ENCODE measurements around the gene KRTAP12-2. TPM values are rescaled to one million over a fixed set of nuclear protein-coding genes. Genes with fewer than 3 reads are reported as not detected.

The KRTAP12-2 gene
- total RNA-seq, 2 donors from 2014 or later, result not detected

GRCh38 chr21:44681861-44682579 is 15.3 kb upstream of the KRTAP12-2 start, which contains the start of gene KRTAP12-1:
Gene KRTAP12-1, minus strand, starts transcription at chr21:44682163. Its CDS starts 40 bp downstream, at chr21:44682123.
- Histone ChIP-seq H3K9me3 (ENCODE audit: control insufficient read depth, low read length) (no peaks in the 10 kb centered on the region), H3K36me3 (ENCODE audit: control insufficient read depth, insufficient read depth, low read length) (no peaks in the 10 kb centered on the region), H3K4me3 (ENCODE audit: low read length) (no peak within 1 kb of the TSS), H3K27ac (ENCODE audit: low read depth, low read length) (no peak within 1 kb of the TSS), H3K4me1 (ENCODE audit: control insufficient read depth, insufficient read depth, low read length) (peaks cover 3% of the 10 kb centered on the region), H3K9ac (ENCODE audit: extremely low read depth, low read length, poor library complexity, severe bottlenecking) (no peak within 1 kb of the TSS), H3K27me3 (ENCODE audit: control insufficient read depth, insufficient read depth, low read length, poor library complexity, severe bottlenecking) (no peaks in the 10 kb centered on the region)
- peak within 1 kb of the TSS; percentile 13 for H3K27ac Mint-ChIP-seq
- DNase-seq, result no peak
- H3K27me3 Mint-ChIP-seq (ENCODE audit: insufficient read depth), result peaks cover 33% of the 10 kb centered on the region
- no peaks in the 10 kb centered on the region for H3K9me3 Mint-ChIP-seq
- peaks cover 15% of the 10 kb centered on the region for H3K4me1 Mint-ChIP-seq
- TF ChIP-seq, protein P1, sequence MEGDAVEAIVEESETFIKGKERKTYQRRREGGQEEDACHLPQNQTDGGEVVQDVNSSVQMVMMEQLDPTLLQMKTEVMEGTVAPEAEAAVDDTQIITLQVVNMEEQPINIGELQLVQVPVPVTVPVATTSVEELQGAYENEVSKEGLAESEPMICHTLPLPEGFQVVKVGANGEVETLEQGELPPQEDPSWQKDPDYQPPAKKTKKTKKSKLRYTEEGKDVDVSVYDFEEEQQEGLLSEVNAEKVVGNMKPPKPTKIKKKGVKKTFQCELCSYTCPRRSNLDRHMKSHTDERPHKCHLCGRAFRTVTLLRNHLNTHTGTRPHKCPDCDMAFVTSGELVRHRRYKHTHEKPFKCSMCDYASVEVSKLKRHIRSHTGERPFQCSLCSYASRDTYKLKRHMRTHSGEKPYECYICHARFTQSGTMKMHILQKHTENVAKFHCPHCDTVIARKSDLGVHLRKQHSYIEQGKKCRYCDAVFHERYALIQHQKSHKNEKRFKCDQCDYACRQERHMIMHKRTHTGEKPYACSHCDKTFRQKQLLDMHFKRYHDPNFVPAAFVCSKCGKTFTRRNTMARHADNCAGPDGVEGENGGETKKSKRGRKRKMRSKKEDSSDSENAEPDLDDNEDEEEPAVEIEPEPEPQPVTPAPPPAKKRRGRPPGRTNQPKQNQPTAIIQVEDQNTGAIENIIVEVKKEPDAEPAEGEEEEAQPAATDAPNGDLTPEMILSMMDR (conservative IDR thresholded peaks at IDR 0.05), result no peak
- no peaks in the 10 kb centered on the region for H3K36me3 Mint-ChIP-seq (ENCODE audit: low read depth)
- no peak within 1 kb of the TSS for H3K4me3 Mint-ChIP-seq
- 93 to 96% methylated on average over 23 of the region's 23 CpGs for WGBS, 2 experiments (ENCODE audit: insufficient coverage in 1 of 2, insufficient read length in 1 of 2)

DNA sequence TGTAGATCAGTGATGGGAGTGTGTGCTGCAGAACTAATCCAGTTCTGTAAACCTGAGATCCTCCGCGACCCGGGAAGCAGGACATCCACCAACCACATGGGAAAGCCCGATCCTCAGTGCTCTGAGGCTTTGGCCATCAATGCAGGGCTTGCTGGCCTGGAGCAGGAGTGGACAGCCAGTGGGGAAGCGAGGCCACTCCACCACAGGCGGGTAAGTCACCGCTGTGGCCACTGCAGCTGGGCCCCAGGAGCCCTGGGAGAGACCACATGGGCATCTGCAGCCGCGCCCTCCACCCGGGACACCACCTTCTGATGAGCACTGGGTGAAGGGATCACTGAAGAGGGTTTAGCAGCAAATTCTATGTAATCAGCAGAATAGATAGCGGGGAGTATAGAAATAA is 14.4 kb upstream of the KRTAP12-2 start:
- Histone ChIP-seq H3K4me1 (ENCODE audit: control insufficient read depth, insufficient read depth, low read length) (no peaks in the 10 kb centered on the region), H3K27ac (ENCODE audit: low read depth, low read length) (no peak overlapping the region), H3K36me3 (ENCODE audit: control insufficient read depth, insufficient read depth, low read length) (no peaks in the 10 kb centered on the region), H3K27me3 (ENCODE audit: control insufficient read depth, insufficient read depth, low read length, poor library complexity, severe bottlenecking) (no peaks in the 10 kb centered on the region), H3K9ac (ENCODE audit: extremely low read depth, low read length, poor library complexity, severe bottlenecking) (no peak overlapping the region), H3K4me3 (ENCODE audit: low read length) (no peak overlapping the region), H3K9me3 (ENCODE audit: control insufficient read depth, low read length) (no peaks in the 10 kb centered on the region)
- DNase-seq, result no peak
- TF ChIP-seq, protein P1 (conservative IDR thresholded peaks at IDR 0.05), result no peak
- H3K27ac Mint-ChIP-seq, result no peak overlapping the region
- peaks cover 41% of the 10 kb centered on the region for H3K27me3 Mint-ChIP-seq (ENCODE audit: insufficient read depth)
- H3K4me1 Mint-ChIP-seq, result peaks cover 8% of the 10 kb centered on the region
- H3K36me3 Mint-ChIP-seq (ENCODE audit: low read depth), result no peaks in the 10 kb centered on the region
- WGBS, 2 experiments (ENCODE audit: insufficient coverage in 1 of 2, insufficient read length in 1 of 2), result 79 to 86% methylated on average over 6 to 11 of the region's 11 CpGs
- H3K4me3 Mint-ChIP-seq, result no peak overlapping the region
- no peaks in the 10 kb centered on the region for H3K9me3 Mint-ChIP-seq

GRCh38 chr21:44677881-44678280 is 11.2 kb upstream of the KRTAP12-2 start:
- Mint-ChIP-seq H3K4me3 (no peak overlapping the region), H3K27me3 (ENCODE audit: insufficient read depth) (peaks cover 24% of the 10 kb centered on the region), H3K27ac (no peak overlapping the region), H3K4me1 (no peaks in the 10 kb centered on the region), H3K9me3 (peaks cover 9% of the 10 kb centered on the region), H3K36me3 (ENCODE audit: low read depth) (peaks cover under 1% of the 10 kb centered on the region)
- Histone ChIP-seq H3K27ac (ENCODE audit: low read depth, low read length) (no peak overlapping the region), H3K9ac (ENCODE audit: extremely low read depth, low read length, poor library complexity, severe bottlenecking) (no peak overlapping the region), H3K9me3 (ENCODE audit: control insufficient read depth, low read length) (peaks cover 10% of the 10 kb centered on the region), H3K27me3 (ENCODE audit: control insufficient read depth, insufficient read depth, low read length, poor library complexity, severe bottlenecking) (no peaks in the 10 kb centered on the region), H3K4me3 (ENCODE audit: low read length) (no peak overlapping the region), H3K36me3 (ENCODE audit: control insufficient read depth, insufficient read depth, low read length) (no peaks in the 10 kb centered on the region), H3K4me1 (ENCODE audit: control insufficient read depth, insufficient read depth, low read length) (no peaks in the 10 kb centered on the region)
- TF ChIP-seq, protein P1 (conservative IDR thresholded peaks at IDR 0.05), result no peak
- DNase-seq, result no peak
- WGBS, 2 experiments (ENCODE audit: insufficient coverage in 1 of 2, insufficient read length in 1 of 2), result 96 to 97% methylated on average over 10 to 13 of the region's 13 CpGs
